Loucy (cell line): ENCODE results near the gene PATE2.

Experiments used
- CTCF ChIP-seq: fragments of 200-600 bp; sonication (generic); conservative IDR thresholded peaks from 2 replicates; pipeline ENCODE4 v1.5.1; 2014; ENCODE audit warnings: mild to moderate bottlenecking, antibody characterized with exemption, low read length
- EZH2phosphoT487 ChIP-seq: fragments of 200-600 bp; IDR thresholded peaks from 2 replicates; pipeline ENCODE4 v1.6.1; 2018; ENCODE audit warnings: antibody characterized with exemption, mild to moderate bottlenecking, moderate library complexity, borderline replicate concordance

- TF ChIP-seq CTCF (no peak), EZH2phosphoT487 (no peak)
Measured at GRCh38 chr11:125745979-125746378, 32.6 kb downstream of the PATE2 start, which contains the start of gene PATE1.
